OCI-LY7 (cell line): ENCODE data around the gene TEN1.

Source experiments
- EZH2phosphoT487 ChIP-seq: fragments of 200-600 bp; sonication (generic); IDR thresholded peaks from 2 replicates; pipeline ENCODE4 v1.6.1; 2018; ENCODE audit warnings: low read depth, borderline replicate concordance, mild to moderate bottlenecking, mixed run types, antibody characterized with exemption, low read length, moderate library complexity, mixed read lengths
- TF ChIP-seq, protein P1 (sequence below): fragments of 200-600 bp; sonication (generic); conservative IDR thresholded peaks from 2 replicates; pipeline ENCODE4 v1.5.1; 2014; ENCODE audit warnings: mild to moderate bottlenecking, antibody characterized with exemption, low read length, moderate library complexity, mixed read lengths

DNA sequence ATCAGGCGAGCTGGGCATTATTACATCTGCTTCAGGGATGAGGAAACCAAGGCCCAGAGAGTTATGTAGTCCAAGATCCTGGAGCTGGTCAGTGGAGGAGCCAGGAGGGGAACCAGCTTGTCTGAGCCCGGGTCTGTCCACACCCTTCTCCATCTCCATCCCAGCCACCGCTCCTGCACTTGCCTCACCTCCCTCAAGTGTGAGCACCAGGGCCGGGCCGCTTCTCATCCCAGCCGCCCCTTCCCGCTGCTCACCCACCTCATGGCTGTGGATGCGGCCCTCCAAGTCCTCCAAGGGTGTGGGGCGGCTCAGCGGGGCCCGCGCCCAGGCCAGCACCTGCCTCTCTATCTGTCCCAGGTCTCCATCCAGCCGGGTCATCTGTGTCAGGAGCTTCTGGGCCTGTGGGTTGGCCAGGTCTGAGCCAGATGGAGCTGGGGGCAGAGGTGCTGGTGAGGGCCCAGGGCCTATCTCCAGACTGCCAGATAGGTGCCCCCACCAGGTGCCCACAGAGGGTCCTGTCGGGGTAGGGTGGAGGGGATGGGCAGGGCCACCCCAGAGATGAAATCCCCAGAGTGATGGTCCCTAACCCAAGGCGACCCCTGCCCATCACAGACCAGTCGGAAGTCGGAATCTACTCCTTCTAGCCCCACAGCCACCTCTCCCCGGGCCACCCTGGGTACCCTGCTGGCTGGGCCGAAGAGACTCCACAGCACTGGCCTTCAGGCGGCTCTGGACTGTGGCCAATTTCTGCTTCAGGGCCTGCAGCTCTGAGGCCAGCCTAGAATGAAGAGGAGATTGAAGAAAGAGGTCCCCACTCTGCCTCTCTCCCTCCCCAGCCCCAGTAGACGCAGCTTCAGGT is 38.7 kb downstream of the TEN1 start:
- TF ChIP-seq, protein P1, sequence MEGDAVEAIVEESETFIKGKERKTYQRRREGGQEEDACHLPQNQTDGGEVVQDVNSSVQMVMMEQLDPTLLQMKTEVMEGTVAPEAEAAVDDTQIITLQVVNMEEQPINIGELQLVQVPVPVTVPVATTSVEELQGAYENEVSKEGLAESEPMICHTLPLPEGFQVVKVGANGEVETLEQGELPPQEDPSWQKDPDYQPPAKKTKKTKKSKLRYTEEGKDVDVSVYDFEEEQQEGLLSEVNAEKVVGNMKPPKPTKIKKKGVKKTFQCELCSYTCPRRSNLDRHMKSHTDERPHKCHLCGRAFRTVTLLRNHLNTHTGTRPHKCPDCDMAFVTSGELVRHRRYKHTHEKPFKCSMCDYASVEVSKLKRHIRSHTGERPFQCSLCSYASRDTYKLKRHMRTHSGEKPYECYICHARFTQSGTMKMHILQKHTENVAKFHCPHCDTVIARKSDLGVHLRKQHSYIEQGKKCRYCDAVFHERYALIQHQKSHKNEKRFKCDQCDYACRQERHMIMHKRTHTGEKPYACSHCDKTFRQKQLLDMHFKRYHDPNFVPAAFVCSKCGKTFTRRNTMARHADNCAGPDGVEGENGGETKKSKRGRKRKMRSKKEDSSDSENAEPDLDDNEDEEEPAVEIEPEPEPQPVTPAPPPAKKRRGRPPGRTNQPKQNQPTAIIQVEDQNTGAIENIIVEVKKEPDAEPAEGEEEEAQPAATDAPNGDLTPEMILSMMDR = no peak
- no peak for TF ChIP-seq EZH2phosphoT487
